HG03159 (cell line): ENCODE measurements around the gene DRC3.
"Not testable (repeated sequence)": the region's sequence is repeated elsewhere in the genome, so short reads cannot be mapped to it uniquely, and the experiment has no call there.

Source experiments
- ATAC-seq: cut with Tn5 transposase; IDR thresholded peaks from one replicate; pipeline ENCODE4 v1.9.1; 2021; ENCODE audit warnings: mild to moderate bottlenecking, moderate library complexity; ENCODE audit not compliant: unreplicated experiment

DRC3 gene

DNA sequence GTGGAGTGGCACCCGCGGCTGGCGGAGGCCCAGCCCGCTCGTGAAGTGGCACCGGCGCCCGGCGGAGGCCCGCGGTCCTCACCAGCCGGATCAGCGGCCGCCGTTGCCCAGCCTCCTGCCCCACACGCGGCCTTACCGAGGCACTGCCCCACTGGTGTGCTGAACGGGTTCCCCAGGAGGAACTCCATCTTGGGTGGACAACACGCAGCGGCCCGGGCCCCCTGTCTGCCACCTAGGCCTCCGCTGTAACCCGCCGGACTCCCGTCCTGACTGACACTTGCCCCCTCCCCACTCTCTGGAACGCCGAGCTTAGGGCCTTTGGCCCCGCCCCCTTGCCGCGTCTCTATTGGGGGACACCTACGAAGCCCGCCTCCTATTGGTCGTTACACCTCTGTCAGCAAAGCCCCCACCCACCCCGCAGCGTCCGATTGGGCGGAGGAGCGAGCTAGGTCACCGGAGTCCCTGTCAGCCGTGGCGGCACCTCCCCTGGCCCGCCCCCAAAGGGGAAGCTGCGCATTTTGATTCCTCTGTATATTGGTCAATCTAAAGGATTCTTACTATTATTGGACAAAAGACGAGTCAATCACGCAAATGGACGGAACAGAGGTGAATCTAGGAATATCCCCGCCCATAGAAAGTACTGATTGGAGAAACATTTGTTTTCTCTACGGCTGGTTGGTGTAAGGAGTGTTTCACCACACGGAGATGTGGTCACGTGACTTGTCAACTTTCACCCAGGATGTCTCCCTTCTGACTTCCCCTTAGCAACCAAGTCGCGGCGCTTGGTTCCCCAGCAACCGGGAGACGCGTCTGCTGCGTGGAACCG lies at the start of gene DRC3, which contains the start of gene TOM1L2:
Gene DRC3 (plus strand): TSS at position 737 of the 826 bp plus-strand sequence. CDS start 4,737 bp downstream, outside the sequence.
Gene TOM1L2 (minus strand): TSS at position 275 of the 826 bp plus-strand sequence. CDS start 87 bp downstream, at position 188.
- peak; percentile 96 for ATAC-seq

DNA sequence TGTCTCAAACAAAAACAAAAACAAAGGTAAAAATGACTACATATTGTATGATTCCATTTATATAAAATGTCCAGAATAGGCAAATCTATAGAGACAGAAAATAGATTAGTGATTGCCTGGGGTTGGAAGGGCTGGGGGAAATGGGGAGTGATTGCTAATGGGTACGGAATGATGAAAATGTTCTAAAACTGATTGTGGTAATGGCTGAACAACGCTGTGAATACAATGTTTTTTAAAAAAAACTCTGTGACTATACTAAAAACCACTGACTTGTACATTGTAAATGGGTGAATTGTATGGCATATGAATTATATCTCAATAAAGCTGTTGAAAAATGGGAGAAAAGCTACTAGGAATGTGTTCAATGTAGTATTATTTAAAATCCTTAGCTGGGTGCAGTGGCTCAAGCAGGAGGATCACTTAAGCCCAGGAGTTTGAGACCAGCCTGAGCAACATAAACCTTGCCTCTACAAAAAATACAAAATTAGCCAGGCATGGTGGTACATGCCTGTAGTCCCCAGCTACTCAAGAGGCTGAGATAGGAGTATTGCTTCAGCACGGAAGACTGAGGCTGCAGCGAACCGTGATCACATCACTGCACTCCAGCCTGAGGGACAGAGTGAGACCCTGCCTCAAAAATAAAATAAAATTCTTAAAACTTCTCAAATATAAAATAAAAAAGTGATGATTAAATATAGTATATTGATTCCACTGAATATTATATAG lies 48.4 kb upstream of the DRC3 start:
- ATAC-seq, result no peak

- ATAC-seq, result no peak
Measured at GRCh38 chr17:17924857-17925250, 47.8 kb upstream of the DRC3 start.

DNA sequence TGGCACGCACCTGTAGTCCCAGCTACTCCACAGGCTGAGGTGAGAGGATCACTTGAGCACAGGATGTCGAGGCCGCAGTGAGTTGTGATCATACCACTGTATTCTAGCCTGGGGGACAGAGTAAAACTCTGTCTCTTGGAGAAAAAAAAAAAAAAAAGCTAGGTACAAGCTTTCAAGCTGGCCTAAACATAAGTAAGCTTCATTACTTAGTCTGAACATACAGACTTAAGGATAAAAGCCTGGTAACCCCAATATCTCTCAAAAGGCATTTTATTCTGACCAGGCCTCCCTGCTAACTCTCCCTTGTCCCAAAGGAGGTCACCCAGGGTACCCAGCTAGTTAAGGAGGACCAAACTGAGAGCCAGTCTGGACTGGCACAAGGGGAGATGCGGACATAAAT lies 46.6 kb upstream of the DRC3 start:
- no peak for ATAC-seq

- ATAC-seq, result no peak
Measured at GRCh38 chr17:17926840-17927449, 45.7 kb upstream of the DRC3 start.

DNA sequence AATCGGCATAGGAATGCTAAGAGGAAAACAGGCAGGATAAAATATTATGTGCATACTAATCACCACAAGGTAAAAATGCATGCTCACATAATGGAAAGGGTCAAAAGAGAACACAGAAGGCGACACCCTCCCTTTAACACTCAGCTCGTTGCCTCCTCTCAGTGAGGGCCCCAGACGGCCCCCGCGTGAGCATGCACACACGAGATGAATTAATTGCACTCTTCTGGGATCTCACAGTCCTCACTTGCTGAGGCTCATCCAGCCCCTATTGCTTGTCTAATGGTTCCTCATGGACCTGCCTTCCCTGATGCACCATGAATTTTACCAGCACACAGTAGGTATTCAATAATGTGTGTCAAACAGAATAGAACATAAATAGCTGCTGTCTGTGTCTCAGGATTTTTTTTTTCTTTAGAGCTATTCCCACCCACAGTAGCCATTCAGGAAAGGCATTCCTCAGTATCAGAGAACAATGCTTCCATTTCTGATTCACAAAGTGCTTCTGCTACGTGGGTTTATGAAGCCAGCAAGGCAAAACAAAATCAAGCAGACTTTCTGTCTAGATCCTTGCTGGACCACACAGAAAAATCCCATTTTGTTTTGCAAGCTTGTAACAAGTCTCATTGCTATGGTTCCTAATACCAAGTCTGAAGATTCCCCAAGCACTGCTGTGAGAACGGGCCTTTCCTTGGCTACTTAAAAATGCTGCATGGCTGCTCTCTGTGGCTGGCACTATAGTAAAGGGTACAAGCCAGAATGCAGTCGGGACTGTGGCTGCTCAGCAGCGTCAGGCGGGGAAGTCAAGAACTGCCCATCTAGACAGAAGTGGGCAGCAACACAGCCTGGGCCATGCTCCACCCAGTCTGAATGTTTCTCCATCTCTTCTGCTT lies 44.0 kb upstream of the DRC3 start:
- ATAC-seq, result no peak

DNA sequence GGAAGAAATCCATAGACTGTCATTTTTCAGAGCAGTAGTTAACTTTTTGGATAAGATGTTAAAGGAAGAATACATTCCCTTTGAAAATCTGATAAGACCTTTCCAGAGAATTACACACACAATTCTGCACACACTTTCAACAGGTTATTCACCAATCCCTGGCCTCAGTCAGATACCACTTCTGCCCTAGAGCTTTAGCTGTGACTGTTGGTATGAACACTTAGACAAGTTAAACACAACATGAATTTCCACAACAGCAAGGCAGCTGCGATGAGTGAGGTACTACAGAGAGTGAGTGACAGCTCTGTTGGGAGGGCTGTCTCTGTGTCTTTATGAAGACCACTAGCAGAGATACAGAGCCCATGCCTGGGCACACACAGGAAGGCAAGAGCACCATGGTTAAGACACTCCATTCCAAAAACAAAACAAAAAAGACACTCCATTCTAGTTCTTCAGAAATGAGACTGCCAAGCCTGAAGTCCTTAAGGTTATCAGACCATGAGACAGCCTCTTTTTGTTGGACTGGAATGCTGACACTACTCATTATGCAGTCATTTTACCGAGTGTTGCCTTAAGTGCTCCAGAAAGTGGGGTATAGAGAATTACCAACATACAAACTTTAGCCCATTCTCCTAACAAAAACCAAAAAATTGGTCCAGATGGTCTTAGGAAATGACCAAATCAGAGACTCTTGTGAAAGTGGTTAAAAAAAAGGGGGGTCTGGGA lies 42.8 kb upstream of the DRC3 start:
- ATAC-seq, result no peak

- no peak for ATAC-seq
Measured at GRCh38 chr17:17930674-17931073, 42.0 kb upstream of the DRC3 start.

DNA sequence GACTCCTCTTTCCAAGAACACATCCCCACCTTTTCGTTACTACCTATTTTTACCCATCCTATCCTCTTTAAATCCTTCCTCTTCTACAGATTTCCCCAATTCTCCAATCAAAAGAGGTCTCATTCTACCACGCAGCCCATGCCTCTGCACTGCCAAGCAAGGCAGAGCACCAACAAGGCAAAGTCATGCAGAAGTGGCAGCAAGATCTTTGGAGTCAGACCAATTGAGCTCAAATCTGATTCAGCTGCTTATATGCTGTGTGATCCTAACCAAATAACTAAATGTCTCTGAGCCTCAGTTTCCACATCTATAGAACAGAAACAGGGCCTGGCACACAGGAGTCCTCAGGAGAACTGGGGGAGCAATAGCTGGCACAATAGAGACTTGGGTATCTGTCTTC lies 41.5 kb upstream of the DRC3 start:
- no peak for ATAC-seq

GRCh38 chr17:17933775-17934174 lies 38.9 kb upstream of the DRC3 start:
- no peak for ATAC-seq

DNA sequence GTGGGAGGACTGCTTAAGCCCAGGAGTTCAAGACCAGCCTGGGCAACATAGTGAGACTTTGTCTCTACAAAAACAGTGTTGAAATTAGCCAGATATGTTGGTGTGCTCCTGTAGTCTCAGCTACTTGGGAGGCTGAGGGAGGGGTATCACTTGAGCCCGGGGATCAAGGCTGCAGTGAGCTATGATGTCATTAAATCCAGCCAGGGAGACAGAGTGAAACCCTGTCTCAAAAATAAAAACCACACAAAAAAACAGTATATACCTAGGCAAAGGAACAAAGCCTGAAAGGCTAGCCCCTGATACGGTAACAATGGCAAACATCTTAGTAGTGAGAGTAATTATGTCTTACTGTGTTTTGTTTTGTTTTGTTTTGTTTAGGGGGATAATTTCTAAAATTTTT lies 38.4 kb upstream of the DRC3 start:
- ATAC-seq, result no peak

DNA sequence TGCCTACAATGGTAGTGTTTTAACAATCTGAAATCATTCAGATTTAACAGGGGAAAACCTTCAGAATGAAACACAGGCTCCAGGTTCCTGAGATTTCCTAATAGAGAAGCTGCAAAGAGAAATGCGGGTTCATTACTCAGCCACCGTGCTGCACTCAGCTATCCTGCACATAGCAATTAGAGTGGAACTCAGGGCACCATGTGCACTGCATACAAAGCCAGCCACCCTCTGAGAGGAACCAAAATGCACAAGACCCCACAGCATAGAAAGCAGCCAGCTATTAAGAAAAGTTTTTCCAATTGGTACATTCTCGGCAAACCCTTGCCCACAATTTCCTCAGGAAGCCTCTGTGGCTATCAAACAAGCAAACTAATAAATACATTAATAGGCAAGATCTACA lies 37.9 kb upstream of the DRC3 start:
- ATAC-seq, result no peak

DNA sequence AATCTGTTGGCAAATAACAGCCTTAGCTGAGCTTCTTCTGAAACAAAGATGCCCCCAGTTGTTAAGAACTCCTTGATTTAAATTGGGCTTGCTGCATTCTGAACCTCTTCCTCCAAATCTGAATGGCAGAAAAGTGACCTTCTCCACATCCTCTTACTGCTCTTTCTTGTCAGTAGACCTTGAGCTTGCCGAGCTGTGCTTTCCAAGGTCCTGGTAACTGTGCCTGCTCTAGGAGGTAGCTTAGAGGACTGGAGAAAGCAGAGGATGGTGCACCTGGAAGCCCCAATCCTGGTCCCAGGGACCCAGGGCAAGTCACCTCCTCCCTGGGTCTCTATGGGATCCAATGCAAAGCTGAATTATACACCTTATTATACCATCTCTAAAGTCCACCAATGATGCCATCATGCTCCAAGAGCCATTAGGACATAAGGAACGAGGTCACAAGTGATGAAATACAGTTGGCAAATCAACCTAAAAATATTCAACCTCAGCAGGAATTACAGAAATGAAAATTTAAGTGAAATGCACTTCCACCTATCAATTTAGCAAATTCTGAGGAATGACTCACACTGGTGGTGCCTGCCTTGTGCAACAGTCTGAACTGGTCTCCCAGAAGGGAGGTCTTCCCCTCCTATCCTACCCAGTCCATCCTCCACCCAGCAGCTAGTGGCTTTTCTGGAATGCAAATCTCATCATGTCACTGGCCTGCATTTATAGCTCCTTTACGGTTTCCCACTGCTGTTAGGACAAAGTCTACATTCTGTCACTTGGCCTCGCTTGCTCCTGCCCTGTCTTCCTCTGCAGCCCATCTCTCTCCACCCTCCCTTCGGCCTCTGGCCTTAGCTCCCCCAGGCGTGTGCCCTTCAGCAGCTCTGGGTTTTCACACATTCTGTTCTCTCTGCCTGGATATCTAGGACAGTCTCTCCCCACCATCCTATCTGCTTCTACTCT lies 37.1 kb upstream of the DRC3 start:
- ATAC-seq, result no peak

- ATAC-seq, result no peak
Measured at GRCh38 chr17:17937201-17937853, 35.3 kb upstream of the DRC3 start.

DNA sequence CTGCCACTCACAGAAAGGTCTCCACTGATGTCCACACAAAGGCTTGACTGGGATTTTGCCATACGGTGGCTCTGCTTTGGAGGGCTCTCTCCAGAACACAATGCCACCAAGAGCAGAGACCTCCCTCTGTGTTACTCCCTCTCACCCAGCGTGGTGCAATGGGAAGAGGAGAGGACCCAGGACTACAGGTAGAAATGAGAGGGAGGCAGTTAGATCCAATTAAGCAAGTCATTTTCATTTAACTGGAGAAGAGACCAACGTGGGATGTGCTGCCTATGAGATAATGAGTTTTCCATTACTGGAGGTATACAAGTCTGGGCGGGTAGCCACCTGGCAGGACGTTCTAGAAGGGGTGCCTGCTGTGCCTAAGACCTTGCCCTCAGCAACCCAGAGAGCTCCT lies 34.7 kb upstream of the DRC3 start:
- no peak for ATAC-seq

- ATAC-seq, result no peak
Measured at GRCh38 chr17:17938388-17939107, 34.1 kb upstream of the DRC3 start.

- ATAC-seq, result not testable (repeated sequence)
Measured at GRCh38 chr17:17939941-17940340, 32.7 kb upstream of the DRC3 start.

DNA sequence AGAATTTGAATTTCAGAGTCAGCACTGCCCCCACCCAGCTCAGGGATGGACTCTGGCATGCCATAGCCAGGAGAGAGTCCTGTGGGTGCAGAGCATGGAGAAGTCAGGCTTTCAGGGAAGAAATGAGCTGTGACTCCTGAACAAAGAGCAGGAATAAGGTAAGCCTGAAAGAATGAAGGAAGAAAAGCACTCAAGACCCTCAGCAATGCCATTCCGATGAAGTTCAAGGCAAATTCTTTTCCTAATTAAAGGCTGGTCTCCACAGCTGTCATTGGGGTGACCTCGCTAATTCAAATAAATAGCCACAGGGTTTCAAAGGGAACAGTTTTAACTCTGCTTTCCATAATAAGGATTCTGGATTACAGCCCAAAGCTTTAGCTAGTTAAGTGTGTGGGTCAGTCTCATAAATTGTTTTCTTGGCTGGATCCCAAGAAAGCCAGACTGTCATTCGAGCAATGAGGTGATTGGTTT lies 32.2 kb upstream of the DRC3 start:
- no peak for ATAC-seq
